Measurements from ENCODE around the gene UBE2J2. TPM values are rescaled to one million over a fixed set of nuclear protein-coding genes. Genes with fewer than 3 reads are reported as not detected.

Gene UBE2J2
- total RNA-seq, 1 donor from 2014 or later: 52.0 TPM

GRCh38 chr1:1237874-1238701 is 35.6 kb downstream of the UBE2J2 start:
- H3K36me3 Mint-ChIP-seq (ENCODE audit: low read depth): peaks cover 7% of the 10 kb centered on the region
- peaks cover 23% of the 10 kb centered on the region for H3K4me1 Mint-ChIP-seq (ENCODE audit: low read depth)
- peak; percentile 17 for TF ChIP-seq CTCF (IDR thresholded peaks at IDR 0.05)
- no peak for DNase-seq (ENCODE audit: low spot score)
- no peak overlapping the region for H3K4me3 Mint-ChIP-seq (ENCODE audit: unreplicated experiment)
- peak overlapping the region; percentile 8 for H3K27ac Mint-ChIP-seq (ENCODE audit: unreplicated experiment)
- no peaks in the 10 kb centered on the region for H3K27me3 Mint-ChIP-seq (ENCODE audit: low read depth)
- H3K9me3 Mint-ChIP-seq (ENCODE audit: low read depth): no peaks in the 10 kb centered on the region

- Mint-ChIP-seq H3K27ac (ENCODE audit: unreplicated experiment) (no peak overlapping the region), H3K4me1 (ENCODE audit: low read depth) (peaks cover 23% of the 10 kb centered on the region), H3K27me3 (ENCODE audit: low read depth) (no peaks in the 10 kb centered on the region), H3K36me3 (ENCODE audit: low read depth) (peaks cover 7% of the 10 kb centered on the region), H3K4me3 (ENCODE audit: unreplicated experiment) (no peak overlapping the region), H3K9me3 (ENCODE audit: low read depth) (no peaks in the 10 kb centered on the region)
- no peak for DNase-seq (ENCODE audit: low spot score)
- TF ChIP-seq CTCF (IDR thresholded peaks at IDR 0.05): no peak
Observed at GRCh38 chr1:1236945-1237873, 36.4 kb downstream of the UBE2J2 start.

GRCh38 chr1:1236176-1236763 is 37.4 kb downstream of the UBE2J2 start:
- Mint-ChIP-seq H3K27ac (ENCODE audit: unreplicated experiment) (no peak overlapping the region), H3K4me3 (ENCODE audit: unreplicated experiment) (no peak overlapping the region), H3K36me3 (ENCODE audit: low read depth) (peaks cover 7% of the 10 kb centered on the region), H3K9me3 (ENCODE audit: low read depth) (no peaks in the 10 kb centered on the region), H3K27me3 (ENCODE audit: low read depth) (no peaks in the 10 kb centered on the region), H3K4me1 (ENCODE audit: low read depth) (peaks cover 23% of the 10 kb centered on the region)
- no peak for TF ChIP-seq CTCF (IDR thresholded peaks at IDR 0.05)
- DNase-seq (ENCODE audit: low spot score): no peak

GRCh38 chr1:1235016-1235744 is 38.5 kb downstream of the UBE2J2 start:
- no peak for DNase-seq (ENCODE audit: low spot score)
- no peaks in the 10 kb centered on the region for H3K9me3 Mint-ChIP-seq (ENCODE audit: low read depth)
- no peak overlapping the region for H3K27ac Mint-ChIP-seq (ENCODE audit: unreplicated experiment)
- no peak overlapping the region for H3K4me3 Mint-ChIP-seq (ENCODE audit: unreplicated experiment)
- TF ChIP-seq CTCF (IDR thresholded peaks at IDR 0.05): no peak
- H3K27me3 Mint-ChIP-seq (ENCODE audit: low read depth): no peaks in the 10 kb centered on the region
- H3K36me3 Mint-ChIP-seq (ENCODE audit: low read depth): peaks cover 7% of the 10 kb centered on the region
- peaks cover 32% of the 10 kb centered on the region for H3K4me1 Mint-ChIP-seq (ENCODE audit: low read depth)

Measured in chondrocyte (in vitro differentiated cells).